Measurements from ENCODE around the gene DDAH1.

DDAH1 gene

DNA sequence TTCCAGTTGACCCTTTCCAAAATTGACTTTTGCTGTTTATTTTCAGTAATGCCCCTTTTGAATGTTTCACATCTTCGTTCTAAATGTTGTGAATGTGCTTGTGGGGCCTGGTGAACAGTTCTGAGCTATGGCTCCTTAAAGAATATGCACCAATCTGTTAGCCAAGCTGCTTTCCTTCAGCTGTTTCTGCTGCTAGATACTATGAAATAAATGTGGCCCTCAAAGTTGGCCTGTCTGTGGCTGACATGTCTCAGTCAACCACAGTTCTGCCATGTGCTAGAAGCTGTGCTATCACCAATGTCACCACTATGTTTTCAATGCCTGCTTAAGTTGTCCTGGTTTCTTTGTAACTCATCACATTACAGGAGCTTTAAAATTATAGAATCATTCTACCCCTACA lies 101.9 kb downstream of the DDAH1 start:
- TF ChIP-seq CTCF (conservative IDR thresholded peaks at IDR 0.05; ENCODE audit: low read depth, low read length): no peak
- no peak overlapping the region for H3K4me3 ChIP-seq (ENCODE audit: low read length)
- no peak for DNase-seq (ENCODE audit: low read depth)

GRCh38 chr1:85361606-85362296 lies 103.2 kb downstream of the DDAH1 start:
- no peak for TF ChIP-seq CTCF (conservative IDR thresholded peaks at IDR 0.05; ENCODE audit: low read depth, low read length)
- DNase-seq (ENCODE audit: low read depth): no peak
- no peak overlapping the region for H3K4me3 ChIP-seq (ENCODE audit: low read length)

- H3K4me3 ChIP-seq (ENCODE audit: low read length): no peak overlapping the region
- no peak for DNase-seq (ENCODE audit: low read depth)
- TF ChIP-seq CTCF (conservative IDR thresholded peaks at IDR 0.05; ENCODE audit: low read depth, low read length): no peak
Measured at GRCh38 chr1:85360730-85361493, 104.0 kb downstream of the DDAH1 start.

GRCh38 chr1:85359874-85360721 lies 104.9 kb downstream of the DDAH1 start:
- no peak overlapping the region for H3K4me3 ChIP-seq (ENCODE audit: low read length)
- no peak for DNase-seq (ENCODE audit: low read depth)
- no peak for TF ChIP-seq CTCF (conservative IDR thresholded peaks at IDR 0.05; ENCODE audit: low read depth, low read length)

- TF ChIP-seq CTCF (conservative IDR thresholded peaks at IDR 0.05; ENCODE audit: low read depth, low read length): no peak
- H3K4me3 ChIP-seq (ENCODE audit: low read length): no peak overlapping the region
- no peak for DNase-seq (ENCODE audit: low read depth)
Measured at GRCh38 chr1:85358702-85359438, 106.1 kb downstream of the DDAH1 start.

- H3K4me3 ChIP-seq (ENCODE audit: low read length): no peak overlapping the region
- no peak for DNase-seq (ENCODE audit: low read depth)
- no peak for TF ChIP-seq CTCF (conservative IDR thresholded peaks at IDR 0.05; ENCODE audit: low read depth, low read length)
Measured at GRCh38 chr1:85357817-85358216, 107.1 kb downstream of the DDAH1 start.
